DND-41 (cell line): Measurements from ENCODE around the gene MARCHF3.

Experiments
- ATAC-seq: fragments of 200-7000 bp; cut with Tn5 transposase; 3 replicates; pipeline ENCODE4 v1.9.1; 2021; ENCODE audit warnings: low read depth; ENCODE audit not compliant: insufficient read depth
- DNase-seq: peaks from one replicate; pipeline ENCODE4 v3.0.0-alpha.2; 2020
- H2AFZ ChIP-seq: 2 replicates; pipeline ENCODE4 v1.6.0; 2012; ENCODE audit warnings: low read depth, low read length
- H3K27ac ChIP-seq: 2 replicates; pipeline ENCODE4 v1.5.1; 2012; ENCODE audit warnings: low read length, inconsistent platforms
- H3K27me3 ChIP-seq: fragments of 200-600 bp; sonication (generic); 2 replicates; pipeline ENCODE4 v1.6.0; 2012; ENCODE audit warnings: low read length, mild to moderate bottlenecking, inconsistent platforms; ENCODE audit not compliant: insufficient read depth, poor library complexity
- H3K36me3 ChIP-seq: 2 replicates; pipeline ENCODE4 v1.5.1; 2012; ENCODE audit warnings: low read length, inconsistent platforms; ENCODE audit not compliant: insufficient read depth
- H3K4me1 ChIP-seq: 2 replicates; pipeline ENCODE4 v1.5.1; 2012; ENCODE audit warnings: mild to moderate bottlenecking, low read length; ENCODE audit not compliant: insufficient read depth
- H3K4me2 ChIP-seq: 2 replicates; pipeline ENCODE4 v1.6.0; 2012; ENCODE audit warnings: mild to moderate bottlenecking, moderate library complexity, low read length, inconsistent platforms; ENCODE audit not compliant: insufficient read depth
- H3K4me3 ChIP-seq, 2 experiments: fragments of 200-600 bp in 1 of 2; shearing (Covaris generic) in 1 of 2; 2 replicates each; pipeline ENCODE4 v1.5.1; 2012 to 2016; ENCODE audit warnings: inconsistent platforms in 2 of 2, low read length in 2 of 2, mild to moderate bottlenecking in 2 of 2, low read depth in 1 of 2, moderate library complexity in 1 of 2
- H3K79me2 ChIP-seq: 2 replicates; pipeline ENCODE4 v1.6.0; 2012; ENCODE audit warnings: low read length, inconsistent platforms; ENCODE audit not compliant: insufficient read depth
- H3K9ac ChIP-seq: 2 replicates; pipeline ENCODE4 v1.6.0; 2012; ENCODE audit warnings: low read depth, mild to moderate bottlenecking, inconsistent platforms, low read length, moderate library complexity
- H3K9me3 ChIP-seq: 2 replicates; pipeline ENCODE4 v1.5.1; 2012; ENCODE audit warnings: low read length, moderate library complexity, mild to moderate bottlenecking, inconsistent platforms; ENCODE audit not compliant: insufficient read depth, severe bottlenecking
- H4K20me1 ChIP-seq: 2 replicates; pipeline ENCODE4 v1.6.0; 2012; ENCODE audit warnings: low read length; ENCODE audit not compliant: insufficient read depth
- CTCF ChIP-seq: IDR thresholded peaks from 2 replicates; pipeline ENCODE4 v1.5.1; 2012; ENCODE audit warnings: borderline replicate concordance, low read length, moderate library complexity, mild to moderate bottlenecking; ENCODE audit not compliant: poor library complexity, severe bottlenecking; ENCODE audit errors: extremely low read depth
- EZH2 ChIP-seq: IDR thresholded peaks from 3 replicates; pipeline ENCODE4 v1.6.1; 2012; ENCODE audit warnings: borderline replicate concordance, low read depth, mild to moderate bottlenecking, moderate library complexity, low read length, inconsistent platforms; ENCODE audit not compliant: severe bottlenecking

Gene MARCHF3

GRCh38 chr5:126983874-126984266 is 46.5 kb downstream of the MARCHF3 start:
- Histone ChIP-seq H3K4me3 (no peak overlapping the region), H3K9ac (no peak overlapping the region), H3K4me1 (no peaks in the 10 kb centered on the region), H2AFZ (no peak overlapping the region), H3K4me2 (no peak overlapping the region), H3K36me3 (no peaks in the 10 kb centered on the region), H4K20me1 (no peaks in the 10 kb centered on the region), H3K27ac (no peak overlapping the region), H3K9me3 (no peaks in the 10 kb centered on the region), H3K79me2 (no peaks in the 10 kb centered on the region), H3K27me3 (peaks cover 11% of the 10 kb centered on the region)
- ATAC-seq (no peak), DNase-seq (no peak)
- no peak for TF ChIP-seq CTCF
- TF ChIP-seq EZH2, result no peak

GRCh38 chr5:126982926-126983873 is 47.2 kb downstream of the MARCHF3 start:
- Histone ChIP-seq H3K9ac (no peak overlapping the region), H3K4me1 (no peaks in the 10 kb centered on the region), H3K27ac (no peak overlapping the region), H3K36me3 (no peaks in the 10 kb centered on the region), H3K4me3 (no peak overlapping the region), H3K27me3 (peaks cover 16% of the 10 kb centered on the region), H2AFZ (no peak overlapping the region), H3K9me3 (no peaks in the 10 kb centered on the region), H3K79me2 (no peaks in the 10 kb centered on the region), H4K20me1 (no peaks in the 10 kb centered on the region), H3K4me2 (no peak overlapping the region)
- ATAC-seq, result no peak
- no peak for DNase-seq
- no peak for TF ChIP-seq EZH2
- TF ChIP-seq CTCF, result no peak

GRCh38 chr5:126982202-126982601 is 48.2 kb downstream of the MARCHF3 start:
- H3K36me3 ChIP-seq, result no peaks in the 10 kb centered on the region
- DNase-seq (no peak), ATAC-seq (no peak)
- H3K4me1 ChIP-seq, result no peaks in the 10 kb centered on the region
- H3K79me2 ChIP-seq, result no peaks in the 10 kb centered on the region
- no peak overlapping the region for H3K4me2 ChIP-seq
- H3K27ac ChIP-seq, result no peak overlapping the region
- H3K4me3 ChIP-seq, result no peak overlapping the region
- no peaks in the 10 kb centered on the region for H4K20me1 ChIP-seq
- no peaks in the 10 kb centered on the region for H3K9me3 ChIP-seq
- no peak for TF ChIP-seq EZH2
- TF ChIP-seq CTCF, result no peak
- no peak overlapping the region for H2AFZ ChIP-seq
- no peak overlapping the region for H3K9ac ChIP-seq
- H3K27me3 ChIP-seq, result peaks cover 18% of the 10 kb centered on the region

GRCh38 chr5:126981701-126982100 is 48.7 kb downstream of the MARCHF3 start:
- DNase-seq (no peak), ATAC-seq (no peak)
- no peak overlapping the region for H3K27ac ChIP-seq
- peaks cover 18% of the 10 kb centered on the region for H3K27me3 ChIP-seq
- no peaks in the 10 kb centered on the region for H3K36me3 ChIP-seq
- H2AFZ ChIP-seq, result no peak overlapping the region
- no peaks in the 10 kb centered on the region for H3K9me3 ChIP-seq
- H3K4me2 ChIP-seq, result no peak overlapping the region
- no peaks in the 10 kb centered on the region for H3K79me2 ChIP-seq
- no peaks in the 10 kb centered on the region for H3K4me1 ChIP-seq
- H4K20me1 ChIP-seq, result no peaks in the 10 kb centered on the region
- H3K9ac ChIP-seq, result no peak overlapping the region
- no peak for TF ChIP-seq CTCF
- TF ChIP-seq EZH2, result no peak
- H3K4me3 ChIP-seq, result no peak overlapping the region
